ENCODE measurements around the gene PARD3B.

DNA sequence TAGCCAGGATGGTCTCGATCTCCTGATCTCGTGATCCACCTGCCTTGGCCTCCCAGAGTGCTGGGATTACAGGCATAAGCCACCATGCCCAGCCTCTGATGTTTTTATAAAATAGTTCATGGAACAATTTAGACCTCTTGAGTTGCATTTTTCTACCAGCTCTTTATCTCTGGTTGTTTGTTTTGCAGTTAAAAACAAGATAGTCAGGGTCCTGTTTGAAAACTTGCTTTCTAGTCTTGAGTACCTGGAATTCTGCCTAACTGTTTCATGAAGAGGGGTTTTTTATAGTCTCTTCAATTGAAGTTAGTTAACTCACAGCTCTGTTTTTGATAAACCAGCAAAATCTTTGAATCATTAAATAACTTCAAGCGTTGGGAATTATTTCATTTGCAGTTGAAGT, 244.8 kb downstream of the PARD3B start:
- TF ChIP-seq, protein P1, sequence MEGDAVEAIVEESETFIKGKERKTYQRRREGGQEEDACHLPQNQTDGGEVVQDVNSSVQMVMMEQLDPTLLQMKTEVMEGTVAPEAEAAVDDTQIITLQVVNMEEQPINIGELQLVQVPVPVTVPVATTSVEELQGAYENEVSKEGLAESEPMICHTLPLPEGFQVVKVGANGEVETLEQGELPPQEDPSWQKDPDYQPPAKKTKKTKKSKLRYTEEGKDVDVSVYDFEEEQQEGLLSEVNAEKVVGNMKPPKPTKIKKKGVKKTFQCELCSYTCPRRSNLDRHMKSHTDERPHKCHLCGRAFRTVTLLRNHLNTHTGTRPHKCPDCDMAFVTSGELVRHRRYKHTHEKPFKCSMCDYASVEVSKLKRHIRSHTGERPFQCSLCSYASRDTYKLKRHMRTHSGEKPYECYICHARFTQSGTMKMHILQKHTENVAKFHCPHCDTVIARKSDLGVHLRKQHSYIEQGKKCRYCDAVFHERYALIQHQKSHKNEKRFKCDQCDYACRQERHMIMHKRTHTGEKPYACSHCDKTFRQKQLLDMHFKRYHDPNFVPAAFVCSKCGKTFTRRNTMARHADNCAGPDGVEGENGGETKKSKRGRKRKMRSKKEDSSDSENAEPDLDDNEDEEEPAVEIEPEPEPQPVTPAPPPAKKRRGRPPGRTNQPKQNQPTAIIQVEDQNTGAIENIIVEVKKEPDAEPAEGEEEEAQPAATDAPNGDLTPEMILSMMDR (IDR thresholded peaks at IDR 0.05) = no peak
- no peak for TF ChIP-seq POLR2A (IDR thresholded peaks at IDR 0.05)
- TF ChIP-seq EP300 (IDR thresholded peaks at IDR 0.05; ENCODE audit: low read depth) = no peak
- TF ChIP-seq POLR2AphosphoS5 (IDR thresholded peaks at IDR 0.05) = no peak

All from transverse colon (tissue), 4 donors.